Activated naive CD4-positive, alpha-beta T cell treated with anti-CD3 and anti-CD28 coated beads for 36 hours (primary cell): ENCODE measurements around the gene RSPRY1. TPM values are rescaled to one million over a fixed set of nuclear protein-coding genes. Genes with fewer than 3 reads are reported as not detected.

Source experiments
- CTCF ChIA-PET: fragments of 350-600 bp; sonication (Branson Sonifier 250); formaldehyde crosslinking; loops from one replicate; lab custom pipeline; 2021; ENCODE audit warnings: antibody characterized with exemption; lab: Charles Lee
- DNase-seq: peaks from one replicate; pipeline ENCODE4 v3.0.0-alpha.2; 2020
- H3K27ac Mint-ChIP-seq: one replicate; pipeline ENCODE4 v1.8.0; 2021; ENCODE audit warnings: mild to moderate bottlenecking, mixed read lengths
- H3K27me3 Mint-ChIP-seq: one replicate; pipeline ENCODE4 v1.8.0; 2021; ENCODE audit warnings: low read depth, mixed read lengths
- H3K36me3 Mint-ChIP-seq: one replicate; pipeline ENCODE4 v1.8.0; 2021; ENCODE audit warnings: low read depth, mixed read lengths
- H3K4me1 Mint-ChIP-seq: one replicate; pipeline ENCODE4 v1.8.0; 2021; ENCODE audit warnings: low read depth, mixed read lengths
- H3K4me3 Mint-ChIP-seq: one replicate; pipeline ENCODE4 v1.8.0; 2021; ENCODE audit warnings: mild to moderate bottlenecking, moderate library complexity, mixed read lengths
- H3K9me3 Mint-ChIP-seq: one replicate; pipeline ENCODE4 v1.8.0; 2021; ENCODE audit warnings: mixed read lengths
- intact Hi-C: fragments of 100-400 bp; cut with micrococcal nuclease; formaldehyde crosslinking; loops from one replicate; pipeline ENCODE4 v1.15.1; 2023
- total RNA-seq, 2 experiments: library from RNA; stranded (reverse); gene quantifications; one replicate each; pipeline ENCODE4 v1.2.3, GENCODE V29; 2021

The RSPRY1 gene
- total RNA-seq, 2 experiments from 2014 or later: 25.7 to 28.7 TPM

DNA sequence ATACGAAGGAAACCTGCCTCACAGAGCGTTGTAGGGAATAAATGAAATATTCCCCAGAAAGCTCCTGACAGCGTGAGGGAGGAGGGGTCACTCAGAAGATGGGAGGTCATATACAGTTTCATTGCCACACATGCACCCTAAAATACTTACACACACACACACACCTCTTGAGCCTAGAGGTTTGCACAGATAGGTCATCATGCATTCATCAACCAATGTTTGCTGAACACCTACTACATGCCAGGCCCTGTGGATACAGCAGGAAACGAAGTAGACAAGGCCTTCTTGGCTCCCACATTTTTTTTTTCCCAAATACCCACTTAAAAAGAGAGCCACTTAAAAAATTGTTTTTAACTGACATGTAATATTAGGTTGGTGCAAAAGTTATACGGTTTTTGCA lies 99.2 kb downstream of the RSPRY1 start:
- Mint-ChIP-seq H3K36me3 (no peaks in the 10 kb centered on the region), H3K4me1 (peaks cover 30% of the 10 kb centered on the region), H3K27me3 (no peaks in the 10 kb centered on the region), H3K27ac (no peak overlapping the region), H3K4me3 (peak overlapping the region; percentile 79), H3K9me3 (no peaks in the 10 kb centered on the region)
- intact Hi-C loops: loop anchor here (2.0 kb wide), 2 partner anchors 41 to 99 kb away; partner anchors contain the start of genes ARL2BP, PSME3IP1 and RSPRY1
- DNase-seq: no peak
- CTCF ChIA-PET: no interaction called here

DNA sequence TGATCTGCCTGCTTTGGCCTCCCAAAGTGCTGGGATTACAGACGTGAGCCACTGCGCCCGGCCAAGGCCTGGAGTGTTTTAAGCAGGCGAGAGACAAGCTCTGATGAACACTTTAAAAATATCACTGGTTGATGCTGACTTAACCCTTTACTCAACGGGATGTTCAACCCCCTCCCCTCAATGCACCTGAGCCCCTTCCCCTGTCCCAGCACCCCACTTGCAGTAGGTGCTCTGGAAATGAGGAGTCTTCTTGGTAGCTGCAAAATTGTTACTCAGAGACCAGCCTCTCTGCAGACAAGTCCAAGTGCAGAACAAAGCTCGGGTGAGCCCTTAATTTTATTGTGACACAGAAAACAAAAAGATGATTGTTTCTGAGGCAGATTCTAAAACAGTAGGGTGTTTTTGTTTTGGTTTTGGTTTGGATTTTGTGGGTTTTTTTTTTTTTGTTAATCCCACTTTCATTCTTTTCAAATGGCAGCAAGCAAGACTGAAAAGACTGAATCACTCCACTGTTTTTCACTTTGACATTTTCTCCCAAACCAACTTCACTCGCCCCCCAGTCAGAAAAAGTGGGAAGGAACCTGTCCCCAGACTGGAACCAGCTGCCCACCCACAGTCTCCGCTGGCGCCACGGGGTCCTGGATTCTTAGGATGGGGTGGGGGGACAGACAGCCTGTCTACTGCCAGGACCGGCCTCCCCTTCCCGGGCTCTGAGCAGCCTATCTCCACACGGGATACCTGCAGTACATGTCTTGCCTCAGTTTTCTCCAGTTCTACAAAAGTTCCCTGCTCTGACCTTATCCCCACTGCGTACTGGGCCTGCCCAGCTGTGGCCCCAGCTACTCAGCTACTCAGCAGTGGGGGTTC lies 103.5 kb downstream of the RSPRY1 start:
- DNase-seq: no peak
- Mint-ChIP-seq H3K4me1 (peaks cover 14% of the 10 kb centered on the region), H3K4me3 (no peak overlapping the region), H3K27ac (peak overlapping the region; percentile 41), H3K36me3 (no peaks in the 10 kb centered on the region), H3K27me3 (no peaks in the 10 kb centered on the region), H3K9me3 (no peaks in the 10 kb centered on the region)
- intact Hi-C loops: loop anchor here (1.0 kb wide), 1 partner anchor 10 kb away; no protein-coding TSS in a partner anchor
- CTCF ChIA-PET: interaction anchor here (0.6 to 1.2 kb wide), 3 partner anchors 127 to 149 kb away, joined by 3 read pairs; no protein-coding TSS in a partner anchor

Other genes starting within 250 kb of the RSPRY1 start
- not detected for gene CETP, start 224.4 kb upstream of the RSPRY1 start, total RNA-seq
- 100 to 1,000 TPM; 104 to 119 TPM for gene NLRC5, start 196.8 kb upstream of the RSPRY1 start, total RNA-seq
- 1 to 10 TPM; 5.1 TPM for gene CPNE2, start 93.7 kb upstream of the RSPRY1 start, total RNA-seq
- 100 to 1,000 TPM; 106 to 110 TPM for gene PSME3IP1, start 290 bp upstream of the RSPRY1 start, total RNA-seq
- gene ARL2BP, start 58.9 kb downstream of the RSPRY1 start, total RNA-seq: 10 to 100 TPM; 11.0 to 11.2 TPM
- gene PLLP, start 98.3 kb downstream of the RSPRY1 start, total RNA-seq: under 1 TPM; 0.25 to 0.41 TPM
- 1 to 10 TPM in 1 of 2 experiments, under 1 TPM in 1; 0.72 to 1.0 TPM for gene CCL22, start 172.5 kb downstream of the RSPRY1 start, total RNA-seq
- not detected for gene CX3CL1, start 186.2 kb downstream of the RSPRY1 start, total RNA-seq
- not detected for gene CCL17, start 218.4 kb downstream of the RSPRY1 start, total RNA-seq